Measurements from ENCODE around the gene CFDP1.

GRCh38 chr16:75249441-75249840 lies 183.9 kb downstream of the CFDP1 start:
- TF ChIP-seq CTCF (IDR thresholded peaks at IDR 0.05; ENCODE audit: insufficient read depth, low read length) (no peak), POLR2AphosphoS5 (IDR thresholded peaks at IDR 0.05; ENCODE audit: low read depth) (no peak), REST (IDR thresholded peaks at IDR 0.05; ENCODE audit: insufficient replicate concordance, low read depth) (no peak)
